GM12891 (cell line): ENCODE results near the gene NDUFV3.
"Not testable (repeated sequence)": the region's sequence is repeated elsewhere in the genome, so short reads cannot be mapped to it uniquely, and the experiment has no call there.

ENCODE experiments used
- POLR2A ChIP-seq: IDR thresholded peaks from 2 replicates; pipeline ENCODE4 v1.6.1; 2011; ENCODE audit warnings: low read depth, low read length, control low read depth
- POLR2AphosphoS5 ChIP-seq: IDR thresholded peaks from 2 replicates; pipeline ENCODE4 v1.6.1; 2011; ENCODE audit warnings: low read depth, low read length, control low read depth
- TAF1 ChIP-seq: IDR thresholded peaks from 2 replicates; pipeline ENCODE4 v1.6.1; 2011; ENCODE audit warnings: low read depth, low read length, control low read depth

GRCh38 chr21:42933973-42934372, 40.9 kb downstream of the NDUFV3 start:
- TF ChIP-seq POLR2A, TAF1, POLR2AphosphoS5: not testable (repeated sequence)
